ENCODE measurements around the gene CCDC17.

GRCh38 chr1:45586769-45587168 is 37.1 kb downstream of the CCDC17 start:
- no peak for TF ChIP-seq CTCF (conservative IDR thresholded peaks at IDR 0.05; ENCODE audit: low read depth in 2 of 2)
- TF ChIP-seq, protein P1, sequence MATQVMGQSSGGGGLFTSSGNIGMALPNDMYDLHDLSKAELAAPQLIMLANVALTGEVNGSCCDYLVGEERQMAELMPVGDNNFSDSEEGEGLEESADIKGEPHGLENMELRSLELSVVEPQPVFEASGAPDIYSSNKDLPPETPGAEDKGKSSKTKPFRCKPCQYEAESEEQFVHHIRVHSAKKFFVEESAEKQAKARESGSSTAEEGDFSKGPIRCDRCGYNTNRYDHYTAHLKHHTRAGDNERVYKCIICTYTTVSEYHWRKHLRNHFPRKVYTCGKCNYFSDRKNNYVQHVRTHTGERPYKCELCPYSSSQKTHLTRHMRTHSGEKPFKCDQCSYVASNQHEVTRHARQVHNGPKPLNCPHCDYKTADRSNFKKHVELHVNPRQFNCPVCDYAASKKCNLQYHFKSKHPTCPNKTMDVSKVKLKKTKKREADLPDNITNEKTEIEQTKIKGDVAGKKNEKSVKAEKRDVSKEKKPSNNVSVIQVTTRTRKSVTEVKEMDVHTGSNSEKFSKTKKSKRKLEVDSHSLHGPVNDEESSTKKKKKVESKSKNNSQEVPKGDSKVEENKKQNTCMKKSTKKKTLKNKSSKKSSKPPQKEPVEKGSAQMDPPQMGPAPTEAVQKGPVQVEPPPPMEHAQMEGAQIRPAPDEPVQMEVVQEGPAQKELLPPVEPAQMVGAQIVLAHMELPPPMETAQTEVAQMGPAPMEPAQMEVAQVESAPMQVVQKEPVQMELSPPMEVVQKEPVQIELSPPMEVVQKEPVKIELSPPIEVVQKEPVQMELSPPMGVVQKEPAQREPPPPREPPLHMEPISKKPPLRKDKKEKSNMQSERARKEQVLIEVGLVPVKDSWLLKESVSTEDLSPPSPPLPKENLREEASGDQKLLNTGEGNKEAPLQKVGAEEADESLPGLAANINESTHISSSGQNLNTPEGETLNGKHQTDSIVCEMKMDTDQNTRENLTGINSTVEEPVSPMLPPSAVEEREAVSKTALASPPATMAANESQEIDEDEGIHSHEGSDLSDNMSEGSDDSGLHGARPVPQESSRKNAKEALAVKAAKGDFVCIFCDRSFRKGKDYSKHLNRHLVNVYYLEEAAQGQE (IDR thresholded peaks at IDR 0.05; ENCODE audit: unreplicated experiment) = no peak
- no peak for TF ChIP-seq CREB1 (CRISPR knock-in tag; IDR thresholded peaks at IDR 0.05; ENCODE audit: low read depth)
- no peak for TF ChIP-seq POLR2AphosphoS5 (IDR thresholded peaks at IDR 0.05; ENCODE audit: low read depth)
- no peak for TF ChIP-seq JUNB (IDR thresholded peaks at IDR 0.05; ENCODE audit: unreplicated experiment)

Measured in GM23338 (cell line).